Medulla oblongata (tissue), 1 donor: ENCODE results near the gene TOM1L2.

Experiments
- DNase-seq: peaks from one replicate; pipeline ENCODE4 v3.0.0-alpha.2; 2015; ENCODE audit errors: extremely low spot score

Gene TOM1L2

DNA sequence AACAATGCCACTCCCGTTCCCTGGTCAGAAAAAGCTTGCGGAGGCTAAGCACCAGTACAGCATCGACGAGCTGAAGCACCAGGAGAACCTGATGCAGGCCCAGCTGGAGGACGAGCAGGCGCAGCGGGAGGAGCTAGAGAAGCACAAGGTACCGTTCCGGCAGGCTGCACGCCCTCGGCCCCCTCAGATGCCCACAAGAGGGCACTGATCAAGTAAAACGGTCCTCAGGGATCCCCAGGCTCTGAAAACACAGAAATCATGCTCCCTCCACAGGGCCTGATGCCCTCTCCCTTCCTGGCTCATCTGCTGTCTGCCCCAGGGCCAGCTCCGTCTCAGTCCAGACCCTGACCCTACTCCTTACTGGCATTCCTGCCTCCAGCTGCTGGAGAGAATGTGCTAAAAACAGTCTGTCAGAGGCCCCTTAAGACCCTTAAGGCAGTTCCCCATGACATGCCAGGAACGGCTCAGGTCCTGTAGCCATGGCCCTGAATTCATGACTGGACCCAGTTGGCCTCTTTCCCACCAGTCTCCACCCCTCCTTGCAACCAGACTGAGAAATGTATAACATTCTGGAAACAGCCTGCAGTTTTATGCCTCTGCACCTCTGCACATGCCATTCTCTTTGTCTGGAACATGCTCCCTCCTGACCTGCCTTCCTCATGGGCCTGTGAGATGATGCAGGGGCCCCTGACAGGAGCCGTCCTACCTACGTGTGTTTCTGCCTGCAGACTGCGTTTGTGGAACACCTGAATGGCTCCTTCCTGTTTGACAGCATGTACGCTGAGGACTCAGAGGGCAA, 22.3 kb upstream of the TOM1L2 start:
- DNase-seq: no peak

DNA sequence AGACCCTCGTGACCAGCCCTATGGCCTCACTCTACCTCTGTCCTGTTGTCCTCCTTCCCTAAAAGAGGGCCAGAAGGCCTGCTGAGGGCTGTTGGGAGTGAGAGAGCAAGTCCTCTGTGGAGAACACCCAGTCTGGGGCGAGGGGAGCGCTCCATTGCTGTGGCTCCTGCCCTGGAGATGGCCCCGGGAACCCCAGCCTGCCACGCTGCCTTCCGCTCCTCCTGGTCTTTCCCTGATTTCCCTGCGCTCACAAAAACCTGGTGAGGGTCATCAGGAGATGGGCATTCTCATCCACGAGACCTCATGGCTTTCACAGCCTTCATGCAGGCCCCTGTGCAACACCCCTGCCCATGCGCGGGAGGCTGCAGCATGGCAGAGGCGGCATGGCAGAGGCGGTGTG, 21.7 kb upstream of the TOM1L2 start:
- DNase-seq: no peak

DNA sequence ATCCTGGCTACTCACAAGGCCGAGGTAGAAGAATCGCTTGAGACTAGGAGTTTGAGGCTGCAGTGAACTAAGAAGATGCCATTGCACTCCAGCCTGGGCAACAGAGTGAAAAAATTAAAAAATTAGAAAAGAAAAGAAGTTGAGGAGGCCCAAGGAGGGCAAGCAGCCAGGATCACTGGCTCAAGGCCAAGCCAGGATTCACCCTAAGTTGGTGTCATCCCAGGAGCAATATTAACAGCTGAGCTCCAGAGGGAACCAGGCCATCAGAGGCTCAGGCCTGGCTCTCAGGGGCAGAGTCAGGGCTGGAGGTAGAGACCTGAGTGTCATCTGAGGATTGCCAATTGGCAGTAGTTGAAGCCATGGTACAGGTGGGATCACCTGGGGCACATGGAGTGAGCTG, 21.2 kb upstream of the TOM1L2 start:
- no peak for DNase-seq

DNA sequence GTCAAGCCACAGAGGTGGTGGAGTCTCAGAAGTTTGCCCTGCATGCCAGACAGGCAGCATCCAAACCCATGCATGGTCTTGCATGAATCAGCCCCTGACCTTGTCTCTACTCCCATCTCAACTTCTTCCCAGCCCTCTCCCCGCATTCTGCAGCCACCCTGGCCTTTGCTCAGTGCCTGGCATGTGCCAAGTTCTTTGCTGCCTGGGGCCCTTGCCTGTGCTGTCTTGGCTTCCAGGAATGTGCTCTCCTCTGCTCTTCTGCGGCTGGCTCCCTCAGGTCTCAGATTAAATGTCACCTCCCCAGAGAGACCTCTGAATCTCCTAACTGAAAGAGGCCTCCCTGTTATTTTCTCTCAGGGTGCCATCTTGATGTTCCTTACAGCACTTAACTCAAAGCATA, 18.1 kb upstream of the TOM1L2 start:
- DNase-seq: no peak

DNA sequence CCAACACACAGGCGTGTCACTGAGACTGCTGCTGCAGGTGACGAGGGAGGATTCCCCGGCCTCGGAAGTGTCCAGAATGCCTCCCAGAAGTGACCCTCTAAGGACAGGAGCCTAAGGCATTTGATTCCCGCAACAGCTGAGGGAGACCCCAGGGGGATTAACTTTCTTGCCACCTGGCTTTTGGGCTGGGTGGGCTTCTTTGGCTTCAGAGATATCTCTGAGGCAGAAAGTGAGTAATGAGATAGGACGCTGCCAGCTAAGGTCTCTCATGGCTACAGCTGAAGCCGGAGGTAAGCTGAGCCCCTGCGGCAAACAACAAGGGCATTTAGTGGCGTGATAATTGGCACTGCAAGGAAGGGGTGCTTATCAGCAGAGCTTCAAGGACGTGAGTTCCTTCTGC, 17.4 kb upstream of the TOM1L2 start:
- no peak for DNase-seq

DNA sequence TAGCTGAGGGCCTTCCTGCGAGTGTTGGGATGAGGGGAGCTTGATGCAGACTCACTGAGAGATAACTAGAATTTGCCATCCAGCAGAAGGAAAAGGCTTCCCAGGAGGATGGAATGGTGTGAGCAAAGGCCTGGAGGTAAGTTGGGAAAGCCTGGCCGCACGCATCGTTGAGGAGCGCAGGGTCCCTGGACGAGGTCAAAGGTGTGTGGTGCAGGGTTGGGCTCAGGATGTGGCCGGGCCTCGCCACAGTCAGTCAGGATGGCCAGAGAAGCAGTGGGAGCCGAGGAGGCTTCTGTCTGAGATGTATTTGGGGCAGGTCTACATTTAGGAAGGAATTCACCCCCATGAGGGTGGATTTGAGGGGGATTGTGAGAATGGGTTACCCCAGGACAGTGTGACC, 16.9 kb upstream of the TOM1L2 start:
- DNase-seq: no peak

DNA sequence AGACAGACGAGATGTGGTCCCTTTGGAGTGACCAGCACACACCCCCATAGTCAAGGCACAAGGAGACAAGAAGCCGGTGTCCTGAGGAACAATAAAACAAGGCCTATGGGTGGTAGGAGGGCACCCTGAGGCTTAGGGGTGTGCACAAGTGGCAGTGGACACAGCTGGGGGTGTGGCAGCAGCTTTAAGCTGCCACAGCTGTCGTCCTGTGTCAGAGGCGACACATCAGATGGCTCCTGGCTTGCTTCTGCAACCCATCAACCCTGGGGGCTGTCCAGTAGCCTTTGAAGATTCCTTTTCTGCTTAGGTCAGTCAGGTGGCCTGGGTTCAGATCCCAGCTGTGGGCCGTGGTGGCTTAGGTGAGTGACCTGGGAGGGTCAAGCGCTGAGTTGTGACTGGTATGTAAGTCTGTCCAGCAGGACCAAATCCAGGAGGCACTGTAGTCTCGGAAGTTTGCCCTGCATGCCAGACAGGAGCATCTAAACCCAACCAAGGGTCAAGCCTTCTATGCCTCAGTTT, 16.3 kb upstream of the TOM1L2 start:
- DNase-seq: no peak

DNA sequence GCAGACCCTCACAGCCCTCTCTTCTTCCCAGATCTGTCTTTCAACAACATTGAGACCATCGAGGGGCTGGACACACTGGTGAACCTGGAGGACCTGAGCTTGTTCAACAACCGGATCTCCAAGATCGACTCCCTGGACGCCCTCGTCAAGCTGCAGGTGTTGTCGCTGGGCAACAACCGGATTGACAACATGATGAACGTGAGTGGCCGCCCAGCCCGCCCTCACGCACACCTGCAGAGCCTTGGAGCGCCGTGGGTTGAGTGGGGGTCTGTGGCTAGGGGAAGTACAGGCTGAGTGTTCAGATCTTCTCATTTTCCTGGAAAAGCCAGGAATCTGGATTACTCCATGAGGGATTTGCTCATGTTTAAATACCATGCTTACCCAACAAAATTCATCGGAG, 15.7 kb upstream of the TOM1L2 start:
- no peak for DNase-seq

DNA sequence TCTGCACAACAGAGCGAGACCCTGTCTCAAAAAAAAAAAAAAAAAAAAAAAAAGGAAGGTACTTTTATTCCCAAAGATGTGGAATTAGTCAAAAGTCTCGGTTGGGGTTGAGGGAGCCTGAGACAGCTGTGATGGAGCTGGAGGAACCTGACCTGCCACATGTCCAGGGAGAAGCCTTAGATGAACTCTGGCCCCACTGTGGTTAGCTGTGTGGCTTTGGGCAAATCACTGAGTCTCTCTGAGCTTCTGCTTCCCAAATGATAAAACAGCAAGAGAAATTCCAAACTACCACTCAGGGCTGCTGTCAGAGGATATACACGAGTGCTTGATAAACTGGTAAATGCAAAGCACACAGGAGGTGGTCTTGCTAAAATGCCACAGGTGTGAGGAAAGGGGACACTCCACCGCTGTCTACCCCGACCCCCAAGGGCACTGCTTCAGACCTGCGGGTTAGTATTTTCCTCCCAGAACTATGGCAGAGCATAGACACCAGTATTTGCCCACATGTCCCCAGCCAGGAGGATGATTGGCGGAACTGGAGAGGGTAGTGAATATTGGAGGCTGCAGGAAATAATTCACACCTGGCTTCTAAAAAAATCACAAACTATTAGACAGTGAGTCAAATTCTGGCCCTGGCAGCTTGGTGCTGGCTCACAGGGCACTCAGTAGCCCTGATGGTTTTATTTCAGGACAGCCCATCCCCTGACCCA, 15.1 kb upstream of the TOM1L2 start:
- no peak for DNase-seq

DNA sequence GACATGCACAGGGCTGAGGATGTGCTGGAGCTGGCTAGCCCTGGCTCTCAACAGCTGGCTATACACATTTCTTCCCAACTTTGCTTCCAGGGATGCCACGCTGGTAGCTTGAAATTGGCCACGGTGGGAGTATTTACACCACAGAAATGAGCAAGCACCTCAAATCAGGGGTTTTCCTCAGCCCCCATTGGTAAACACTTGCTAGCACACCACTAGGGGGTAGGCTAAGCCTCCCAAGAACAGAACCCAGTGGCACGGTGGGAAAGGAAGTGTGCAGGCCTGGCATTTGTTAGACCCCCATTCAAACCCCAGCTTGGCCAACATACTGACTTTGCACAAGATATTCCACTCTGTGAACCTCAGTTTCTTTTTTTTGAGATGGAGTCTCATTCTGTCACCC, 13.4 kb upstream of the TOM1L2 start:
- DNase-seq: no peak

DNA sequence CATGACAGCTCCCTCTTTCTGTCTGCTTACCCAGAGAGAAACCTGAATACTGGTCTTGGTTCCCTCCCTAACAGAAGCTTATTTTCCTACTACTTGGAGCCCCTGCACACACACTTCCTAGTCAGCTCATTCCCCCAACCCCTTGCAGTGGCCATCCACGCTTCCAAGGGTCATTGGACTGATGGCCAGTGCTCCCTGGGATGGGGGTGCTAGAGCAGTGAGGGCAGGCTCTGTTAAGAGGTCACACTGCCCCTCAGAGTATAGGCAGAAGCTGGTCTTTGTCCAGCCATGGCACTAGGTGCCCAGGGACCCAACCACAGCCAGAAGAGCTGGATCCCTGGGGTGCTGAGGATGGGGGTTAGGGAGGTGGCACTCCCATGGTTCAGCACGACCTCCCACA, 13.0 kb upstream of the TOM1L2 start:
- DNase-seq: no peak

DNA sequence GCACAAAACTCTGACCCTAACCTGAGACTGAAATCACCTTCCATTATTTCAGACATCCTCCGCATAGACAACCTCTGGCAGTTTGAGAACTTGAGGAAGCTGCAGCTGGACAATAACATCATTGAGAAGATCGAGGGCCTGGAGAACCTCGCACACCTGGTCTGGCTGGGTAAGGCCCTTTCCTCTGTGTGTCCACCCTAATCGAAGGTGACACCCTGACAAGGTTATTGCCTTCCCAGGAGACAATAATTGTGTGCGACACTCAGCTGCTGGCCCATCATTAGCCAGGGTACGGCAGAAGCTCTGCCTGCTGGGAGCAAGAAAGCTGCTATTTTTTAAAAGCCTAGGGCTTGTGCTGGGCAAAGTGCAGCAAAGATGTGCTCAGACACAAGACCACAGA, 11.6 kb upstream of the TOM1L2 start:
- DNase-seq: no peak

DNA sequence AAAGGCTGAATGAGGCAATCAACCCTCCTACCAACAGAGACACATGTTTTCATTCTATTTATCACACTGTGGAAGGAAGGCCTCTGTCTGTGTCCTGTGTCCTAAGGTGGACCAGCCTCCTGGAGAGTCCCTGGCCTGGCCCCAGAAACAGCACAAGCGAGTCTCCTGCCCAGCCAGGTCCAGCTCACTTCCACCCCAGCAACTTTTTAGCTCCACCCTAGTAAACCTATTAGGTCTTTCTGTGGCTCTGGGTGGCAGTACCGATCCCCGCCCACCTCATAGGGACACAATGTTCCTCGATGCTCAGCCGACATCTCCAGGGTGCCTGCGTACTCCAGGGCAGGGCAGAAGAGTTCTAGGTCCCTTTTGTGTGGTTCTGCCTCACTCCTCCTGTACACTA, 11.2 kb upstream of the TOM1L2 start:
- DNase-seq: no peak

DNA sequence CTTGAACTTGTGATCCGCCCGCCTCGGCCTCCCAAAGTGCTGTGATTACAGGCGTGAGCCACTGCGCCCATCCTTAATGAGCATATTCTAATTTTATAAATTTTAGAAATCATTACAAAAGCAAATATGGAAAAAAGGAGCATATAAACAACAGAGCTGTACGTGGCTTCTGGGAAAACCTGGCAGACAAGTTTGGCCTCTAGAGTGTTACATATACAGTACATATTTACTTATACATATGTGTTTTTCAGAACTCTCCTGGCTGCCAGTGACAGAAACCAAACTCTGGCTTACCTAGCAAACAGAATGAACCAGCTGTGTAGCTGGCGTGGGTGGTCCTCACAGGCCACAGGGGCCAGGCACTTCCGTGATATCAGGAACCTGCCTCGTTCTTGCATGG, 10.6 kb upstream of the TOM1L2 start:
- no peak for DNase-seq

DNA sequence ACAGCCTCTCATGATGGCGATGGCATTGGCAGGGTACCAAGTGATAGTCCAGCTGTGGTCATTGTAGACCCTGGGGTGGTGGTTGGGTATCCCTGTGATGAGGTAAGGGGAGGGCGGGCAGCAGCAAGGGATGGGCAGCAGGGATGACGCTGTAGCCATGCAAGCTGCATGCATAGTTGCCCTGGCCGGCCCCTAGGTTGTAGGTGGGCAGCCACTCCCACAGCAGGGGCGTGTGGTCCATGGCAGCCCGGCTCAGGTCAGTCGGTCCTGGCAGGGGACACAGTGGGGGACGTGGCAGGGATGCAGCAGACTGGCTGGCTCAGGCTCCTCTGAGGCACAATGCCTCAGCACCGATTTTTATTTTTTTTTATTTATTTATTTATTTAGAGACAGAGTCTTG, 9.1 kb upstream of the TOM1L2 start:
- DNase-seq: no peak

DNA sequence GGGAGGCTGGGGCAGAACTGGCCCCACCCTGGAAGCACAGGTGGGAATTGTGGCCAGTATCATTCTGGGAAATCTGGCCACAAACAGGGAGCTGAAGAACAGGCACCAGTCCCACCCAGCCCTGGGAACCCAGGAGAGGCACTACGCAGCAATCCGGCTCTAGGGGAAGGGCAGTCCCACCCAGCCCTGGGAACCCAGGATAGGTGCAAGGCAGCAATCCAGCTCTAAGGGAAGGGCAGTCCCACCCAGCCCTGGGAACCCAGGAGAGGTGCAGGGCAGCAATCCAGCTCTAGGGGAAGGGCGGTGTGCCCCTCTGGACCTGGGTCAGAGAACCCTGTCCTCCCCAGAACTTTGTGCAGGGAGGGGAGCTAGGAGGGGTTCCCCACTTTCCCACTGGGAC, 7.6 kb upstream of the TOM1L2 start:
- DNase-seq: no peak

DNA sequence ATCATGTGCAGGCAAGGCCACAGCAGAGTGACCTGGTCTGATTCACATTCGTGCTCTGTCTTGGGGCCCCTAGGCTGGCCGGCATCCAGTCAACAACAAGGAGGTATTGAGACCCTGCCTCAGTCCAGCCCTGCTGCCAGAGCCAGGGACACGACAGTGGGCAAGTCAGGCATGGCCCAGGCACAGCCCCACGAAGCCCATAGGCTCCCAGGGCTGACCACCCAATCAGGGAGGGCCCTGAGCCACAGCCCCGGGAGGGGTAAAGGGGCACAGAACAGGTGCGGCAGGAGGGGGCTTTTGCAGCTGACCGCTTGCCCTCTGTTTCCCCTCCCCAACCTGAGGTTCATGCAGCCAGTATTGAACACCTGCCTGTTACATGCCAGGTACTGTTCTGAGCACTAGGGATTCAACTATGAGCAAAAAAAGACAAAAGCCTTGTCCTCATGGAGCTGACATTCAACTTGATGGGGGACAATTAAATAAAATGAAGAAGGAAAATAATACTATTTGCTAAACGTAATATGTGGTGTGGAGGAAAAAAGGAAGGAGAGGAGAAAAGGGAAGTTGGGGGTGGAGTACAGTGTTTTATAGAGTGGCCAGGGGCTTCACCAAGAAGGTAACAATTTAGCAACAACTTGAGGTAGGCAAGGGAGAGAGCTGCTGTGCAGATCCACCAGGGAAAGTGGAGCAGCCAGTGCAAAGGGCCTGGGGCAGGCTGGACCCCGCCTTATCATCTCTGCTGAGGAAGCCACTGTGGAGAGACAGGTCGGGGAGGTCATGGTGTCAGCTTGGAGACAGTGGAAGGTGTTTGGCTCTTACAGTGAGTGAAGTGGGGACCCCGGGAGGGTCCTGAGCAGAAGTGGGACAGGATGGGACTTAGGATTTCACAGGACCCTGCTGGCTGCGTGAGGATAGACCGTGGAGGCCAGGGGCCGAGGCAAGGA, 6.6 kb upstream of the TOM1L2 start:
- DNase-seq: no peak

DNA sequence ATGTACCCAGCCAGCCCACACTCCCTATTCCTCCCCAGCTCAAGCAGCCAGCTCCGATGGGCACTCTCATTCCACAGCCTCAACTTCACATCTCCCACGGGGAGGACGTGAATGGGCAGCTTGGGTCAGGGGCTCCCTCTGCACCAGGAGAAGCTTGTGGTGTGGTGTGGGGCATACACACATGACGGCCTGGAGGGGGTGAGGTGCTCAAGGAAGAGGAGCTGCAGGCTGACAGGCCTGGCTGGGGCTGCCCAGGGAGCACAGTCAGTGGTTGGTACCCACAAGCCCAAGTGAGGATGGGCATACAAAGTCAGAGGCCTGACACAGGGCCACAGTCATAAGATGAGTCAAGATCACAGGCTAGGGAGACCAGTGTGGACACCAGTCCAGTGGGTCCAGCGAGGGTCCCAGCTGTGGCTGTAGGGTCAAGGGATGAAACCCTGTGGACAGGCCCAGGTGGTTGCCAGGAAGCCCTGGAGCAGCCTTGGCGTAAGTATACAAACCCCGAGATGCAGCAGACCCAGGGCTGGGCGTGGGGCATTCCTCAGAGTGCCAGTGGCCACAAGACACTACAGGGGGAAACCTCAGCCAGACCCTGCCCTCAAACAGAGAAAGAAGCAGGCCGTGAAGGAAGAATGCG, 4.9 kb upstream of the TOM1L2 start:
- DNase-seq: no peak

DNA sequence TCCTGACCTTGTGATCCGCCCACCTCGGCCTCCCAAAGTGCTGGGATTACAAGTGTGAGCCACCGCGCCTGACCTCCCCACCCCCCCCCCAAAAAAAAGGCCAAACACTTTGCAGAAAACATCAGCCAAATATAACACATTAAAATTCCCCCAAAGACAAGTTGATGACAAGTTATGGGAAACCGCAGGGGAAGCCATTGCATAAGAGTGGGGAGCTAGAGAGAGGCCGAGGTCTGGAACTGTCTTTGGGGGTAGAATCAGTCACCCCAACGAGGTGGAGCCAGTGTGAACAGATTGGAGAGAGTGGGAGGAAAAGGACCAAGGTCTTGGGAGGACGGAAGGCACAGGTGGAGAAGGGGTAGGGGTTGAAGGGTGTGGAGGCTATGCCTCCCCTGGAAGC, 3.2 kb upstream of the TOM1L2 start:
- no peak for DNase-seq

DNA sequence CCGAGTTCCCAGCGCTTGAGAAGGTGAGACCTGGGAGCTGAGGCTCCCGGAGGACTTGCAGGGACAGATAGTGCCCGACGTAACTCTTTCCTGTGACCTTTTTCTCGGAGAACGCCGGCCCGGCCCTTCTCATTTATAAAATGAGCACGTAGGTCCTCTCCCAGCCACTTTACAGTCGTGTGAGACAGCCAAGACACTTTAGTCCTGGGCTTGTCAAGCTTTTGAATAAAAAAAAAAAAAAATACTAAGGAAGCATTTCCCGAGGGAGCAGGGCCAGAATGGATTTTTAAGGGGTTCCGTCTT, 703 bp upstream of the TOM1L2 start:
- no peak for DNase-seq

DNA sequence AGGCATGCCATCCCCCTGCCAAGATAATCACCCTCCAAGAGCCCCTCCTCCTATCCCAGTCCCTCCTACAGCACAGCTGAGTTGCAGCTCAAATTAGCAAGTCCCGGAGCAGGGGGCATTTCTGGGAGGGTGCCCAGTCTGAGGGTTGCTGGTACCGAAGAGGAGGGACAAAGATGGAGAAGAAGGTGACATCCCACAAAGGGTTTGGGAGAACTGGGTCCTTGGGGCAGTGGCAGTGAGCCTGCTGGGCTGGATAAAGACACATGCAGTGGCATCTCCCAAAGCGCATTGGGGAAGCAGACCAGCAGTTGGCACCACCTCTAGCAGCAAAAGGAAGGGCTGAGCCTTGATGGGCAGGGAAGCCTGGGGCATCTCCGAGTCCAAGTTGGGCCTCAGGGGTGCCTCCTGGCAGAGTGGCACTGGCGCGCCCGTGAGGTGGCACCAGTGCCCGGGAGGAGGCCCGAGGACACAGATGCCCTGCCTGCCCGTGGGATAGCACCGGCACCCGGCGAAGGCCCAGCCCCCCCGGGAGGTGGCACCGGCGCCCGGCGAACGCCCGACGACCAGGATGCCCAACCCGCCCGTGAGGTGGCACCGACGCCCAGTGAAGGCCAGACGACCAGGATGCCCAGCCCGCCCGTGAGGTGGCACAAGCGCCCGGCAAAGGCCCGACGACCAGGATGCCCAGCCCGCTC, 622 bp downstream of the TOM1L2 start:
- DNase-seq: peak; percentile 11
